ENCODE measurements around the gene POP4. TPM values are rescaled to one million over a fixed set of nuclear protein-coding genes. Genes with fewer than 3 reads are reported as not detected.

Gene POP4
- polyA plus RNA-seq, 1 donor from 2014 or later: 101 TPM

- Histone ChIP-seq H3K36me3 (ENCODE audit: insufficient read depth, low read length) (peaks cover 5% of the 10 kb centered on the region), H3K79me2 (replicated peaks; ENCODE audit: insufficient read depth, low read length) (no peaks in the 10 kb centered on the region), H3F3A (ENCODE audit: insufficient read depth, low read length, poor library complexity, severe bottlenecking) (no peaks in the 10 kb centered on the region), H3K27ac (ENCODE audit: low read length) (no peak overlapping the region), H4K20me1 (ENCODE audit: insufficient read depth) (no peaks in the 10 kb centered on the region), H3K4me3 (ENCODE audit: low read length) (no peak overlapping the region), H3K9ac (ENCODE audit: low read length) (no peak overlapping the region), H3K9me3 (ENCODE audit: low read length) (no peaks in the 10 kb centered on the region), H3K27me3 (ENCODE audit: insufficient read depth, low read depth, low read length) (no peaks in the 10 kb centered on the region), H3K4me2 (ENCODE audit: low read length) (no peak overlapping the region), H2AFZ (ENCODE audit: low read depth, low read length) (no peak overlapping the region), H3K9me2 (ENCODE audit: insufficient read depth, low read length) (no peaks in the 10 kb centered on the region)
- TF ChIP-seq EZH2 (IDR thresholded peaks at IDR 0.05; ENCODE audit: borderline replicate concordance, insufficient read depth, low read length, poor library complexity, severe bottlenecking): no peak
Measured at GRCh38 chr19:29612801-29613595, 6.9 kb downstream of the POP4 start.

DNA sequence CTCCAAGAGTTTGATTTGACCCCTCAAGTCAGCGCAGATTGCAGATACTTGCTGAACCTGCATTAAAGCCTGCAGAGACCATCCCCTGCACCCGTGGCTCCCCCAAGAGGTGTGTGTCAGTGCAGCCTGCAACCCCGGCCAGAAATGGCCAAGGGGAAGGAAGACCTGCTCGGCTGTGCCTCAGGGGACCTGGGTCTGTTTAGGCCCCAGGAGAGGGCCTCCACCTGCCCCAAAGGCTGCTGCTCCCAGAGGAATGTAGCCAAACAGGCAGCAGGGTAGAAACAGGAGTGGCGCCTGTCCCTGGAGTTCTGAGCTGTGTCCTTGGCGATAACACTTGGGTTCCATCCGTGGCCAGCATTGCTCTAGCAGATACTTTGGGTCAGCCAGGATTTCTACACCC, 8.0 kb downstream of the POP4 start:
- Histone ChIP-seq H3K27me3 (ENCODE audit: insufficient read depth, low read depth, low read length) (no peaks in the 10 kb centered on the region), H3F3A (ENCODE audit: insufficient read depth, low read length, poor library complexity, severe bottlenecking) (no peaks in the 10 kb centered on the region), H3K27ac (ENCODE audit: low read length) (no peak overlapping the region), H3K79me2 (replicated peaks; ENCODE audit: insufficient read depth, low read length) (no peaks in the 10 kb centered on the region), H2AFZ (ENCODE audit: low read depth, low read length) (no peak overlapping the region), H3K9ac (ENCODE audit: low read length) (no peak overlapping the region), H4K20me1 (ENCODE audit: insufficient read depth) (no peaks in the 10 kb centered on the region), H3K9me2 (ENCODE audit: insufficient read depth, low read length) (no peaks in the 10 kb centered on the region), H3K36me3 (ENCODE audit: insufficient read depth, low read length) (peaks cover 5% of the 10 kb centered on the region), H3K9me3 (ENCODE audit: low read length) (no peaks in the 10 kb centered on the region), H3K4me2 (ENCODE audit: low read length) (no peak overlapping the region), H3K4me3 (ENCODE audit: low read length) (no peak overlapping the region)
- TF ChIP-seq MXI1 (conservative IDR thresholded peaks at IDR 0.05; ENCODE audit: poor library complexity, severe bottlenecking): no peak
- TF ChIP-seq SMC3 (conservative IDR thresholded peaks at IDR 0.05; ENCODE audit: poor library complexity): no peak
- no peak for TF ChIP-seq REST (IDR thresholded peaks at IDR 0.05; ENCODE audit: borderline replicate concordance)
- TF ChIP-seq POLR2AphosphoS5 (IDR thresholded peaks at IDR 0.05): no peak
- TF ChIP-seq TAF1 (IDR thresholded peaks at IDR 0.05; ENCODE audit: low read depth): no peak
- TF ChIP-seq, protein P1, sequence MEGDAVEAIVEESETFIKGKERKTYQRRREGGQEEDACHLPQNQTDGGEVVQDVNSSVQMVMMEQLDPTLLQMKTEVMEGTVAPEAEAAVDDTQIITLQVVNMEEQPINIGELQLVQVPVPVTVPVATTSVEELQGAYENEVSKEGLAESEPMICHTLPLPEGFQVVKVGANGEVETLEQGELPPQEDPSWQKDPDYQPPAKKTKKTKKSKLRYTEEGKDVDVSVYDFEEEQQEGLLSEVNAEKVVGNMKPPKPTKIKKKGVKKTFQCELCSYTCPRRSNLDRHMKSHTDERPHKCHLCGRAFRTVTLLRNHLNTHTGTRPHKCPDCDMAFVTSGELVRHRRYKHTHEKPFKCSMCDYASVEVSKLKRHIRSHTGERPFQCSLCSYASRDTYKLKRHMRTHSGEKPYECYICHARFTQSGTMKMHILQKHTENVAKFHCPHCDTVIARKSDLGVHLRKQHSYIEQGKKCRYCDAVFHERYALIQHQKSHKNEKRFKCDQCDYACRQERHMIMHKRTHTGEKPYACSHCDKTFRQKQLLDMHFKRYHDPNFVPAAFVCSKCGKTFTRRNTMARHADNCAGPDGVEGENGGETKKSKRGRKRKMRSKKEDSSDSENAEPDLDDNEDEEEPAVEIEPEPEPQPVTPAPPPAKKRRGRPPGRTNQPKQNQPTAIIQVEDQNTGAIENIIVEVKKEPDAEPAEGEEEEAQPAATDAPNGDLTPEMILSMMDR (IDR thresholded peaks at IDR 0.05; ENCODE audit: poor library complexity, severe bottlenecking): no peak
- no peak for TF ChIP-seq EZH2 (IDR thresholded peaks at IDR 0.05; ENCODE audit: borderline replicate concordance, insufficient read depth, low read length, poor library complexity, severe bottlenecking)
- no peak for TF ChIP-seq RAD21 (conservative IDR thresholded peaks at IDR 0.05)
- no peak for TF ChIP-seq EP300 (conservative IDR thresholded peaks at IDR 0.05; ENCODE audit: poor library complexity, severe bottlenecking)
